Prostate gland (tissue), 2 donors: ENCODE results near the gene FAM180B. TPM values are rescaled to one million over a fixed set of nuclear protein-coding genes. Genes with fewer than 3 reads are reported as not detected.

ENCODE experiments used
- DNase-seq: peaks from one replicate; pipeline ENCODE4 v3.0.0-alpha.2; 2019; ENCODE audit warnings: low spot score
- H3K27ac ChIP-seq, 2 donors: fragments of 200-600 bp; sonication (generic); 2 replicates each; pipeline ENCODE4 v1.5.1; 2017 to 2019
- H3K27me3 ChIP-seq: fragments of 200-600 bp; sonication (generic); replicated peaks from 2 replicates; pipeline ENCODE4 v1.5.1; 2019; ENCODE audit not compliant: insufficient read depth
- H3K36me3 ChIP-seq, 2 donors: fragments of 200-600 bp; sonication (generic); 1 replicate in 1 of 2; 2 replicates in 1 of 2; pipeline versions ENCODE4 v1.5.1 to v1.8.1; 2017 to 2019
- H3K4me1 ChIP-seq: fragments of 200-600 bp; sonication (generic); replicated peaks from 2 replicates; pipeline ENCODE4 v1.5.1; 2019
- H3K4me3 ChIP-seq, 2 donors: fragments of 200-600 bp; sonication (generic); 2 replicates each; pipeline ENCODE4 v1.5.1; 2017 to 2019
- H3K9me3 ChIP-seq: fragments of 200-600 bp; sonication (generic); 2 replicates; pipeline ENCODE4 v1.5.1; 2017
- CTCF ChIP-seq, 4 experiments: fragments of 200-600 bp in 2 of 4; fragments of 450-650 bp in 2 of 4; sonication (generic) in 2 of 4; IDR thresholded peaks; 1 replicate in 3 of 4; 2 replicates in 1 of 4; pipeline ENCODE4 v1.5.1; 2016 to 2019; ENCODE audit warnings: antibody characterized with exemption in 4 of 4, mild to moderate bottlenecking in 2 of 4, moderate library complexity in 2 of 4
- POLR2A ChIP-seq: fragments of 450-650 bp; IDR thresholded peaks from one replicate; pipeline ENCODE4 v1.6.1; 2016; ENCODE audit warnings: antibody characterized with exemption, mild to moderate bottlenecking
- POLR2AphosphoS5 ChIP-seq: sonication (generic); formaldehyde crosslinking; IDR thresholded peaks from one replicate; pipeline ENCODE4 v1.6.1; 2017; ENCODE audit warnings: antibody characterized with exemption
- WGBS: methylation state at CpG from one replicate; pipeline ENCODE4 v1.1.5; 2018; 5-methylcytosine and 5-hydroxymethylcytosine counted together
- intact Hi-C: fragments of 100-400 bp; cut with DNase I; formaldehyde crosslinking; loops from one replicate; pipeline ENCODE4 v1.14.2; 2022
- total RNA-seq, 2 donors: library from RNA; depleted of rRNA; stranded (reverse); fragments of >200 nt; gene quantifications; one replicate each; pipeline ENCODE4 v1.1.0, GENCODE V29; 2016

FAM180B gene
- total RNA-seq, 2 donors from 2014 or later = not detected

GRCh38 chr11:47564933-47565339 is 21.5 kb upstream of the FAM180B start:
- H3K36me3 ChIP-seq = no peaks in the 10 kb centered on the region
- H3K4me1 ChIP-seq = no peaks in the 10 kb centered on the region
- TF ChIP-seq POLR2AphosphoS5 = no peak
- TF ChIP-seq CTCF (IDR thresholded peaks at IDR 0.05) = no peak
- TF ChIP-seq POLR2A = no peak
- H3K27ac ChIP-seq = peak overlapping the region; percentile 79 to 80
- 17% methylated on average over 11 of the region's 11 CpGs for WGBS
- H3K27me3 ChIP-seq = no peaks in the 10 kb centered on the region
- no peak for DNase-seq
- intact Hi-C loops = no loop called here
- H3K4me3 ChIP-seq = peak overlapping the region; percentile 84 to 86
- H3K9me3 ChIP-seq = no peaks in the 10 kb centered on the region

DNA sequence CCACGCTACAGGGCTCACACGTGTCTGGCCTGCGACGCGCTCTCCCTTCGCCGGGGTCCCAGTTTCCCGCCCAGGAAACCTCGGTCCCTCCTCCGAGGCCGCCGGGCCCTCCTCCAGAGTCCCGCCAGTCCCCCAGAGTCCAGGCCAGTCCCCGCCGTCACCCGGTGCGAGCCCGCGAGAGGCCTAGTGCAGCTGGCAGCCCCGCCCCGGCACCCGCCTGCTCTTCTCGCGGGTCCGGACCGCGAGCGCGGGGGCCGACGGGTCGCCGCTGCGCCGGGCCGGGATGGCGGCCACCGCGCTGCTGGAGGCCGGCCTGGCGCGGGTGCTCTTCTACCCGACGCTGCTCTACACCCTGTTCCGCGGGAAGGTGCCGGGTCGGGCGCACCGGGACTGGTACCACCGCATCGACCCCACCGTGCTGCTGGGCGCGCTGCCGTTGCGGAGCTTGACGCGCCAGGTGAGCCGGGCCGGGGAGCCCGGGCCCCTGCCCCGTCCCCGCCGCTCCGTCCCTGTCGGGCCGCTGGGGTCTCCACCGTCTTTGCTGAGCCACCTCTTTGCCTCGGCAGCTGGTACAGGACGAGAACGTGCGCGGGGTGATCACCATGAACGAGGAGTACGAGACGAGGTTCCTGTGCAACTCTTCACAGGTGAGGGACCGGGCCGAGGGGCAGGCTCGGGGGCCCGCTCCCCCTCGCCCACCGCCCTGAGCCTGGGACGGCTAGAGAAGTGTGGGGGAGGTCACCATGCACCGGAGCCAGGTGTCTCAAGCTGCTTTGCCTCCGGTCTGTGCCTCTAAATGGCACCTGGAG is 20.9 kb upstream of the FAM180B start, which contains the start of gene PTPMT1:
TSS of gene PTPMT1 (plus strand) at position 260 of the 809 bp plus-strand sequence. CDS start at position 284, 24 bp downstream.
- Histone ChIP-seq H3K9me3 (no peaks in the 10 kb centered on the region), H3K27ac (peak within 1 kb of the TSS; percentile 79 to 80), H3K36me3 (no peaks in the 10 kb centered on the region), H3K27me3 (no peaks in the 10 kb centered on the region), H3K4me3 (peak within 1 kb of the TSS; percentile 84 to 86), H3K4me1 (no peaks in the 10 kb centered on the region)
- DNase-seq = peak; percentile 33
- intact Hi-C loops = no loop called here
- 1% methylated on average over 51 of the region's 86 CpGs for WGBS
- TF ChIP-seq CTCF (IDR thresholded peaks at IDR 0.05) = no peak
- TF ChIP-seq POLR2A = no peak
- TF ChIP-seq POLR2AphosphoS5 = no peak

DNA sequence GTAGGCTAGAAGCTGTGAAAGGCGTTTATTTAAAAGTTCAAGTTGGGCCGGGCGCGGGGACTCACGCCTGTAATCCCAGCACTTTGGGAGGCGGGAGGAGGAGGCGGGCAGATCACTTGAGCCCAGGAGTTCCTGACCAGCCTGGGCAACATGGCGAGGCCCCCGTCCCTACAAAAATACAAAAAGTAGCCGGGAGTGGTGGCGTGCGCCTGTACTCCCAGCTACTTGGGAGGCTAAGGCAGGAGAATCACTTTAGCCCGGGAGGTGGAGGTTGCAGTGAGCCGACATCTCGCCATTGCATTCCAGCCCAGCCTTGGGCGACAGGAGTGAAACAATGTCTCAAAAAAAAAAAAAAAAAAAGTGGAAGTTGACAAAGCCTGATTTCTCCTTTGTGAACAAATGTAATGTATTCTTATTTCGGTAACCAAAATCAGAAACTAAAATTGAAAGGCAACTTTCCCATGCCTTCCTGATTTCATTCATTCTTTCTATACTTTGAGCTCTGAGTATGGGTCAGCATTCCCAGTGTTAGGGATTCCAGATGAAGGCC is 20.3 kb upstream of the FAM180B start:
- Histone ChIP-seq H3K4me3 (peak overlapping the region; percentile 84 to 86), H3K4me1 (no peaks in the 10 kb centered on the region), H3K36me3 (no peaks in the 10 kb centered on the region), H3K9me3 (no peaks in the 10 kb centered on the region), H3K27ac (peak overlapping the region; percentile 79 to 80), H3K27me3 (no peaks in the 10 kb centered on the region)
- DNase-seq = no peak
- intact Hi-C loops = no loop called here
- TF ChIP-seq CTCF (IDR thresholded peaks at IDR 0.05) (no peak), POLR2A (no peak), POLR2AphosphoS5 (no peak)
- WGBS = 36% methylated on average over 17 of the region's 17 CpGs

DNA sequence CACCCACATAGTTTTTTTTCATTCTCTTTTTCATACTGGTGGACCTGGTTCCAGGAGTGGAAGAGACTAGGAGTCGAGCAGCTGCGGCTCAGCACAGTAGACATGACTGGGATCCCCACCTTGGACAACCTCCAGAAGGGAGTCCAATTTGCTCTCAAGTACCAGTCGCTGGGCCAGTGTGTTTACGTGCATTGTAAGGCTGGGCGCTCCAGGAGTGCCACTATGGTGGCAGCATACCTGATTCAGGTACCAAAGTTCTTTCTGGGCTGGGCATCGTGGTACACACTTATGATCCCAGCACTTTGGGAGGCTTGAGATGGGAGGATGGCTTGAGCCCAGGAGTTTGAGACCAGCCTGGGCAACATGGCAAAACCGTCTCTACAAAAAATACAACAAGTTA is 16.8 kb upstream of the FAM180B start:
- DNase-seq = no peak
- intact Hi-C loops = no loop called here
- H3K9me3 ChIP-seq = no peaks in the 10 kb centered on the region
- no peak overlapping the region for H3K27ac ChIP-seq
- TF ChIP-seq CTCF (IDR thresholded peaks at IDR 0.05) (no peak), POLR2A (no peak), POLR2AphosphoS5 (no peak)
- H3K4me1 ChIP-seq = peaks cover 7% of the 10 kb centered on the region
- 97% methylated on average over 7 of the region's 7 CpGs for WGBS
- no peaks in the 10 kb centered on the region for H3K36me3 ChIP-seq
- H3K4me3 ChIP-seq = no peak overlapping the region
- H3K27me3 ChIP-seq = no peaks in the 10 kb centered on the region
